ENCODE measurements around the gene SUCO. TPM values are rescaled to one million over a fixed set of nuclear protein-coding genes. Genes with fewer than 3 reads are reported as not detected.

The SUCO gene
- total RNA-seq, 2 donors from 2014 or later, result 24.6 to 26.7 TPM

- TF ChIP-seq, protein P1, sequence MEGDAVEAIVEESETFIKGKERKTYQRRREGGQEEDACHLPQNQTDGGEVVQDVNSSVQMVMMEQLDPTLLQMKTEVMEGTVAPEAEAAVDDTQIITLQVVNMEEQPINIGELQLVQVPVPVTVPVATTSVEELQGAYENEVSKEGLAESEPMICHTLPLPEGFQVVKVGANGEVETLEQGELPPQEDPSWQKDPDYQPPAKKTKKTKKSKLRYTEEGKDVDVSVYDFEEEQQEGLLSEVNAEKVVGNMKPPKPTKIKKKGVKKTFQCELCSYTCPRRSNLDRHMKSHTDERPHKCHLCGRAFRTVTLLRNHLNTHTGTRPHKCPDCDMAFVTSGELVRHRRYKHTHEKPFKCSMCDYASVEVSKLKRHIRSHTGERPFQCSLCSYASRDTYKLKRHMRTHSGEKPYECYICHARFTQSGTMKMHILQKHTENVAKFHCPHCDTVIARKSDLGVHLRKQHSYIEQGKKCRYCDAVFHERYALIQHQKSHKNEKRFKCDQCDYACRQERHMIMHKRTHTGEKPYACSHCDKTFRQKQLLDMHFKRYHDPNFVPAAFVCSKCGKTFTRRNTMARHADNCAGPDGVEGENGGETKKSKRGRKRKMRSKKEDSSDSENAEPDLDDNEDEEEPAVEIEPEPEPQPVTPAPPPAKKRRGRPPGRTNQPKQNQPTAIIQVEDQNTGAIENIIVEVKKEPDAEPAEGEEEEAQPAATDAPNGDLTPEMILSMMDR (IDR thresholded peaks at IDR 0.05), result no peak
- intact Hi-C loops (cut with DNase I), result no loop called here
- Histone ChIP-seq H3K9ac (ENCODE audit: low read depth in 2 of 2, low read length in 2 of 2) (no peak overlapping the region), H3K27me3 (no peaks in the 10 kb centered on the region), H3K4me1 (no peaks in the 10 kb centered on the region), H3K36me3 (no peaks in the 10 kb centered on the region), H3K27ac (no peak overlapping the region), H3K4me3 (no peak overlapping the region), H3K9me3 (no peaks in the 10 kb centered on the region)
- no peak for DNase-seq
Observed at GRCh38 chr1:172653015-172653709, 120.2 kb downstream of the SUCO start.

DNA sequence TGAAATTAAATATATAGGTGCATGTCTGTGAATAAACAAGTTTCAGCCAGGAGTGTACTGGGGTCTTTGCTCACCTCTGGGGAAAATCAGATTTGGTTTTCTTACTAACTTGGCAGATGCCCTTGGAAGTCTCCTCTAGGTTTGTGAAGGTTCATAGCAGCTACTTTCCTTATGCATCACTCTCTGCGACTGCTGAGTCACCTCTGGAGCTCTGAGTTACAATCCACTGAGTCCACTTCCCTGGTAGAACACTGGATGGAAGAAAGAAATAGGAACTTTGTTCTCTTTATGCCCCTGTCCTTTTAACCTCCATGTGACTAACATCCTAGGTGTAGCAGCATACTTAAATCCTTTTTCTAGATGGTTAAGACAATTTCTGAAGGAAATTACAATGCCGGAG, 121.6 kb downstream of the SUCO start:
- Histone ChIP-seq H3K9ac (ENCODE audit: low read depth in 2 of 2, low read length in 2 of 2) (no peak overlapping the region), H3K4me1 (no peaks in the 10 kb centered on the region), H3K4me3 (no peak overlapping the region), H3K36me3 (no peaks in the 10 kb centered on the region), H3K27me3 (no peaks in the 10 kb centered on the region), H3K27ac (no peak overlapping the region), H3K9me3 (no peaks in the 10 kb centered on the region)
- TF ChIP-seq, protein P1 (IDR thresholded peaks at IDR 0.05), result no peak
- no peak for DNase-seq
- intact Hi-C loops (cut with DNase I), result no loop called here

DNA sequence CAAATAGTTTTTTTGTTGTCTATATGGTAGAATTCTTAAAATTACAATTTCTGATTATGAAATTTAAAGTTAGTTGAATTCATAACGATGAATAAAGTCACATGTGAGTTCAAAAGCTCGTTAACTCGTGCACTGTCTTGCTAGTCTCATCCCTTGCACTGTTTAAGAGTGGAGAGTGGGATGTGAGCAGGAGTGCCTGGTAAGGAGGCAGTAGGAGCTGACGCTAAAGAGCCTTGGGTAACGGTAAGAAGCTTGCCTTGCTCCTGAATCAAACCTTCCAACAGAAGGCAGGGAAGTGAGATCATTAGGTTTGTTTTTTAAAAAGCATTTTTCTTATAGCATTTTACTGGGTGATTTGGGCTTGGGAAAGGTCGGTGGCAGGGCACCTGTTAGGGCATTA, 123.6 kb downstream of the SUCO start:
- no peaks in the 10 kb centered on the region for H3K4me1 ChIP-seq
- intact Hi-C loops (cut with DNase I), result no loop called here
- no peaks in the 10 kb centered on the region for H3K27me3 ChIP-seq
- no peaks in the 10 kb centered on the region for H3K36me3 ChIP-seq
- H3K4me3 ChIP-seq, result no peak overlapping the region
- no peak for DNase-seq
- TF ChIP-seq, protein P1 (IDR thresholded peaks at IDR 0.05), result no peak
- no peak overlapping the region for H3K9ac ChIP-seq (ENCODE audit: low read depth in 2 of 2, low read length in 2 of 2)
- no peak overlapping the region for H3K27ac ChIP-seq
- no peaks in the 10 kb centered on the region for H3K9me3 ChIP-seq

DNA sequence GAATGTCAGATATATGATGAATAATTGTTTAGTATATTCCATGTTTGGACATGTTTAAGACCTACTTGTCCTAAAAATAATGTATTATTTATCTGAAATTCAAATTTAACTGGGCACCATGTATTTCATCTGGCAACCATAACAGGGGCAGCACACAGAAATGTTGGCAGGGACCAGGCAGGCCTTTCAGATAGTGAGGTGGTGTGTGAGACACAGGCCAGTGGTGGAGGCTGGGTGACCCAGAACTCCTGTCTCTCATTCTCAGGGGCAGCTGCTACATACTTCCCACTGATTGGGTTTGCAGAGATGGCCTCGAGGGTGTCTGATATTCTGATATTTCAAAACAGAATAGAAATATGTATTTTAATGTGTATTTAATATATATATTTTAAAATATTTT, 124.6 kb downstream of the SUCO start:
- TF ChIP-seq, protein P1 (IDR thresholded peaks at IDR 0.05), result no peak
- no peaks in the 10 kb centered on the region for H3K36me3 ChIP-seq

DNA sequence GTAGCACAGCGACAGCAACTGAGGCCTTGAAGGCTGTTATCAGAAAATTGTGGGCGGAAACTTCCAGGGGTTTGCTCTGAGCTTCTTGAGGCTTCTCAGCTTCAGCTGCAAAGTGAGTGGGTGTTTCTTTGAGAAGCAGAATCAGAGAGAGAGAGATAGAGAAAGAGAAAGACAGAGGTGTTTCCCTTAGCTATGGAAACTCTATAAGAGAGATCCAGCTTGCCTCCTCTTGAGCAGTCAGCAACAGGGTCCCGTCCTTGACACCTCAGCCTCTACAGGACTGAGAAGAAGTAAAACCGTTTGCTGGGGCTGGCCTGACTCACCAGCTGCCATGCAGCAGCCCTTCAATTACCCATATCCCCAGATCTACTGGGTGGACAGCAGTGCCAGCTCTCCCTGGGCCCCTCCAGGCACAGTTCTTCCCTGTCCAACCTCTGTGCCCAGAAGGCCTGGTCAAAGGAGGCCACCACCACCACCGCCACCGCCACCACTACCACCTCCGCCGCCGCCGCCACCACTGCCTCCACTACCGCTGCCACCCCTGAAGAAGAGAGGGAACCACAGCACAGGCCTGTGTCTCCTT, 126.0 kb downstream of the SUCO start, which contains the start of gene FASLG:
TSS of gene FASLG (plus strand) at position 233 of the 583 bp plus-strand sequence. CDS start at position 332, 99 bp downstream.
- Histone ChIP-seq H3K4me1 (no peaks in the 10 kb centered on the region), H3K27ac (no peak within 1 kb of the TSS), H3K27me3 (no peaks in the 10 kb centered on the region), H3K4me3 (no peak within 1 kb of the TSS), H3K9me3 (no peaks in the 10 kb centered on the region), H3K36me3 (no peaks in the 10 kb centered on the region), H3K9ac (ENCODE audit: low read depth in 2 of 2, low read length in 2 of 2) (no peak within 1 kb of the TSS)
- intact Hi-C loops (cut with DNase I), result no loop called here
- DNase-seq, result no peak
- TF ChIP-seq, protein P1 (IDR thresholded peaks at IDR 0.05), result no peak

More for the DNA sequence above, 124.6 kb downstream of the SUCO start:
- no peak for DNase-seq
- Histone ChIP-seq H3K27ac (no peak overlapping the region), H3K9ac (ENCODE audit: low read depth in 2 of 2, low read length in 2 of 2) (no peak overlapping the region), H3K27me3 (no peaks in the 10 kb centered on the region), H3K4me1 (no peaks in the 10 kb centered on the region), H3K9me3 (no peaks in the 10 kb centered on the region), H3K4me3 (no peak overlapping the region)
- intact Hi-C loops (cut with DNase I), result no loop called here

Measured in colonic mucosa (tissue), 4 donors.